Endothelial cell (in vitro differentiated cells): ENCODE data around the gene TTC27. TPM values are rescaled to one million over a fixed set of nuclear protein-coding genes. Genes with fewer than 3 reads are reported as not detected.

Experiments used
- DNase-seq: peaks from one replicate; pipeline ENCODE4 v3.0.0; 2021; ENCODE audit warnings: low spot score
- H3K27ac Mint-ChIP-seq: one replicate; pipeline ENCODE4 v1.8.0; 2021; ENCODE audit warnings: mixed read lengths, inconsistent platforms; ENCODE audit not compliant: unreplicated experiment
- H3K27me3 Mint-ChIP-seq: one replicate; pipeline ENCODE4 v1.8.0; 2021; ENCODE audit warnings: mild to moderate bottlenecking, moderate library complexity, mixed read lengths, inconsistent platforms; ENCODE audit not compliant: unreplicated experiment
- H3K36me3 Mint-ChIP-seq: one replicate; pipeline ENCODE4 v1.8.0; 2021; ENCODE audit warnings: mild to moderate bottlenecking, low read depth, mixed read lengths, inconsistent platforms; ENCODE audit not compliant: unreplicated experiment
- H3K4me1 Mint-ChIP-seq: one replicate; pipeline ENCODE4 v1.8.0; 2021; ENCODE audit warnings: mild to moderate bottlenecking, mixed read lengths, inconsistent platforms; ENCODE audit not compliant: unreplicated experiment
- H3K4me3 Mint-ChIP-seq: one replicate; pipeline ENCODE4 v1.8.0; 2021; ENCODE audit warnings: mild to moderate bottlenecking, mixed read lengths, inconsistent platforms; ENCODE audit not compliant: unreplicated experiment
- H3K9me3 Mint-ChIP-seq: one replicate; pipeline ENCODE4 v1.8.0; 2021; ENCODE audit warnings: mixed read lengths, inconsistent platforms; ENCODE audit not compliant: unreplicated experiment
- CTCF ChIP-seq: fragments of 200-600 bp; sonication (generic); IDR thresholded peaks from one replicate; pipeline ENCODE4 v1.5.0; 2021; ENCODE audit warnings: antibody characterized with exemption; ENCODE audit not compliant: unreplicated experiment
- total RNA-seq: library from RNA; stranded (reverse); fragmentation: NEBNext Ultra II Directional; extraction: Animal tissue kit (Norgen Biotek cat#: 25700); gene quantifications from one replicate; pipeline ENCODE4 v1.2.1, GENCODE V29; 2021; ENCODE audit not compliant: unreplicated experiment

TTC27 gene
- total RNA-seq, 1 donor from 2014 or later: 12.7 TPM

GRCh38 chr2:32860385-32860784 is 232.5 kb downstream of the TTC27 start:
- TF ChIP-seq CTCF: no peak
- DNase-seq: no peak
- H3K27me3 Mint-ChIP-seq: peaks cover 3% of the 10 kb centered on the region
- no peak overlapping the region for H3K4me3 Mint-ChIP-seq
- no peak overlapping the region for H3K27ac Mint-ChIP-seq
- peaks cover 6% of the 10 kb centered on the region for H3K4me1 Mint-ChIP-seq
- no peaks in the 10 kb centered on the region for H3K36me3 Mint-ChIP-seq
- no peaks in the 10 kb centered on the region for H3K9me3 Mint-ChIP-seq

GRCh38 chr2:32862269-32863055 is 234.6 kb downstream of the TTC27 start:
- no peak overlapping the region for H3K27ac Mint-ChIP-seq

GRCh38 chr2:32863326-32863725 is 235.5 kb downstream of the TTC27 start:
- Mint-ChIP-seq H3K27me3 (no peaks in the 10 kb centered on the region), H3K27ac (no peak overlapping the region), H3K36me3 (no peaks in the 10 kb centered on the region), H3K4me3 (no peak overlapping the region), H3K4me1 (no peaks in the 10 kb centered on the region), H3K9me3 (no peaks in the 10 kb centered on the region)
- DNase-seq: no peak
- no peak for TF ChIP-seq CTCF

More at GRCh38 chr2:32862269-32863055, 234.6 kb downstream of the TTC27 start:
- Mint-ChIP-seq H3K27me3 (no peaks in the 10 kb centered on the region), H3K36me3 (no peaks in the 10 kb centered on the region), H3K9me3 (no peaks in the 10 kb centered on the region), H3K4me1 (peaks cover 6% of the 10 kb centered on the region), H3K4me3 (no peak overlapping the region)
- DNase-seq: no peak
- TF ChIP-seq CTCF: no peak

- Mint-ChIP-seq H3K4me1 (no peaks in the 10 kb centered on the region), H3K9me3 (no peaks in the 10 kb centered on the region), H3K36me3 (no peaks in the 10 kb centered on the region), H3K4me3 (no peak overlapping the region), H3K27me3 (no peaks in the 10 kb centered on the region), H3K27ac (no peak overlapping the region)
- DNase-seq: no peak
- TF ChIP-seq CTCF: no peak
Observed at GRCh38 chr2:32863803-32864202, 236.0 kb downstream of the TTC27 start.

GRCh38 chr2:32864334-32865111 is 236.7 kb downstream of the TTC27 start:
- Mint-ChIP-seq H3K27me3 (no peaks in the 10 kb centered on the region), H3K4me1 (no peaks in the 10 kb centered on the region), H3K27ac (no peak overlapping the region), H3K4me3 (no peak overlapping the region), H3K9me3 (no peaks in the 10 kb centered on the region), H3K36me3 (no peaks in the 10 kb centered on the region)
- no peak for TF ChIP-seq CTCF
- DNase-seq: no peak
